ELF-1 (cell line): ENCODE measurements around the gene CSNK2A3.
A peak's percentile ranks its signal among the peaks of the same experiment; 100 is the strongest.

Experiments
- DNase-seq: peaks from one replicate; pipeline ENCODE4 v3.0.0-alpha.2; 2016; ENCODE audit warnings: low read depth, low spot score

The CSNK2A3 gene

DNA sequence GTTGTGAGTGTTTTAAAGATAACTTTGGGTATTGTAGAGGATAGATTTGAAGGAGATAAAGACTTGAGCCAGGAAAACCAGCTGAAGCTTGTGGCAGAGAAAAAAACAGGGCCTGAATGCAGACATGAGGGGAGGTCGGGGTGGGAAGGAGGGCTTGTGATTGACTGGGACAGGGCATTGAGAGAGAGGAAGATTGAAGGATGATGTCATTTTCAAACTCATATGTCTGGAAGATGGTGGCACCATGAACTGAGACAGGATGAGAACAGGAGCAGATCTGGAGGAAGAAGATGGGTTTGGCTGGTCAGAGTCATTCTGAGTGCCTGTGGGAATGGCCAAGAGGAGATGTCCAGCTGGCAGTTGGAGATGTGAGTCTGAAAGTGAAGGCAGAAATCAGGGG, 14.7 kb downstream of the CSNK2A3 start:
- DNase-seq = no peak

DNA sequence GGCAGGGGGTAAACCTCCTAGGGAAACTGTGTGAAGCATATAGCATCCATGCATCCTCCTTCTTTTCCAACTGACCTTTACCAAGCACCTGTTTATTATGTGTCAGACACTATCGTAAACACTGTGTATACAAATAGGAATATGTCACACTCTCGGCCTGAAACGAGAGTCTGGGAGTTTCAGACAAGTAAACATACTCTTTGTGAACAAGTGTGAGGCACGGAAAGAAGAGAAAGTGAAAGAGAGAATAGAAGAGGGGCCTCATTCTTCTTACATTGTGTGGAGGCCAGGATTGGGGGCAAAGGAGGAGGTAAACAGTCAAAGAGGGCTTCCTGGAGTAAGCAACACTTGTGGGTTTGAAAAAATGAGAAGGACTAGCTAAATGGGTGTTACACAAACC, 16.4 kb downstream of the CSNK2A3 start:
- no peak for DNase-seq

DNA sequence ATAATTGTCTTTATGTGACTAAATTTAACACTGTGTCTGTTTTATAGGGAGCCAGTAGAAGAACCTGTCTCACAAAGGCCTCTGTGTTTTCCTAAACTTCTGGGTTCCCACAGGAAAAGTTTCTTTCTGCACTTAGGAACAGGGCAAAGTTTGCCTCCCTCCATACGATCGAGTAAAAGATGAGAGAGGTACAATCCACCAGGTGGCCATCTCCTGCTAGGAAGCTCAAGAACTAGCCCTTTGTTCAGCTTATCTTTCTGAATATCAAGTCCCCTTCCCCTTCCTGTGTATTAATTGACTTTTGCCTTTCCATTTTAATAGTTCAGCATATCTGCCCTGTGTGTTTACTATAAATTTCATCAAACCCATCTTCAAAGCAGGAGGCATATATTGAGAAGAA, 18.0 kb downstream of the CSNK2A3 start:
- DNase-seq = no peak

DNA sequence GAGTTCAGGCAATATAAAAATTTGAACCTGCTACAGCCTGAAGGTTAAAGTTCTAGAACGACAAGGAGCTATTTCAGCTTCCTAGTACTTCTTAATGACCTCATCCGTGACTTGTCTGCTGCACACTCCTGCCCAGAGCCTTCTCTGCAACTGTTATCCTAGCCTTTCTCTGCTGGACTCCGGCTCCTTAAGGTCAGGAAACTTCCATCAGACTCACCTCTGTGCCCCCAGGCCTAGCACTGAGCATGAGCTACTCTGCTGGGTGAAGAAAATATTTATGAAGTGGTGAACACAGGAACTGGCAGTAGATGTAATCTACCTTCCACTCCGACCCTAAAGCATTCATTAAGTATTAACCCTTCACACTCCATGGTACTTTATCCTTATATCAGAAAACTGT, 18.4 kb downstream of the CSNK2A3 start:
- peak; percentile 16 for DNase-seq

DNA sequence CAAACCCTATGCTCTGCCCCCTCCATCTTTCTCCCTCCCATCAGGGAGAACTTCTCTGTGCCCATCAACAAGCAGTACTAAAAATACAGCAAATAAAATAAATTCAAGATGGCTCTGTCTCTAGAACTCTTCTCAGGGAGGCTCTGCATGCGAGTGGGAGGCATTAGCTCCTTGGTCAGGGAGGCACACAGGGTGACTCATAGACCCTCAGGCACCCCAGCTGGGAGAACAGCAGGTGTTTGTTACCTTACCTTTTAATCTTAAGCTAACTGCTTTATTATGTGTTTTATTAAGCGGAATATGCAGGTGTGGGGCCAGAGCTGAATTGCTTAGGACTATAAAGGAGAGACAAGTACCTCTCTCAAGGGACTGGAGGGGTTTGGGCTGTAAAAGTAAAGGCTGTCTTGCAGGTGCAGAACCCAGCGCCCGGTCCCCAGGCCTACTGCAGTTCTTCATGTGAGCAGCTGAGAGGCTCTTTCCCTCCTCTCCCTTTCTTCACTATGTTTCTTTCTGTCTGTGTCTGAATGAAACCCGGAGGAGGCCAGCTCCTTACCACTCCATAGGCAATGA, 20.8 kb downstream of the CSNK2A3 start:
- peak; percentile 35 for DNase-seq

DNA sequence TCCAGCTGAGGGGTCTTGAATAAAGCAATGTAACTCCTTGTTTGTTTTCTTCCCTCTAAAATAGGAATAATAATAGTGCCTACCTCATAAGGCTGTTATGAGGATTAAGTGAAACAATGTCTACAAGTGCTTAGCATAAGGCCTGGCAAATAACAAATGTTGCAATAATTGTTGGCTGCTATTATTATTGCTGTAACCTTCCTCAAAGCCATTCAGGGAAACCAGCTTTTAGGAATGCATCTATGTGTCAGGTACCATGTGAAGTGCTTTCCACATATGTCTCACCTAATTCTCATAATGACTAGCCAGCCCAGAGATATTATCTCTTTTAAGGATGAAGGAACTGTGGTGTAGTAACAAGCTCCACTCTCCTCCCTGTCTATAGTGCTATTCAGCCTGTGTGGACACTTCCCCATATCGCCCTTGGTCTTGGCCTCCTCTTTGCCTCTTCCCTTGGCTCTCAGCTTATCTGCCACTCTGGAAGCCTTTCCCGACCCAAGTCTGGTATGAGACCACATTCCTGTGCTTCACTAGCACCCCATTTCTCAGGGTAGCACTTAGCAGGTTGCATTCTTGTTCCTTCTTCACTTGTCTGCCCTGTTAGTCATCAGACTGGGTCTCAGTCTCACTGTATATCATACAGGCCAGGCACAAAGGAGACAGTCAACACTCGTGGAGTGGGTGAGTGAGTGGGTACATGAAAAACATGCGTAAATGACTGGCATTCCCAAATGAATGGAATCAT, 23.8 kb downstream of the CSNK2A3 start:
- no peak for DNase-seq

DNA sequence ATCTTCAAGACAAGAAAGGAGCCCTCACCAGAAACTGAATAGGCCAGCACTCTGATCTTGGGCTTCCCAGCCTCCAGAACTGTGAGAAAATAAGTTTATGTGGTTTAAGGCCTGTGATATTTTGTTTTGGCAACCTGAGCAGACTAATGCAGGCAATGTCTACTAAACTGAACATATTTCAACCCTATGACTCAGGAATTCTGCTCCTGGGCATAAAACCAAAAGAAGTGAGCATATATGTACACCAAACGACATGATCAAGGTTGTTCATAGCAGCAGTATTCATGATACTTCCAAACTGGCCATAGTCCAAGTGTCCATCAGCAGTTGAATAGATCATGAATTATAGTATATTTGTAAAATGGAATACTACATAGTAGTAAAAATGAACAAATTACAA, 29.0 kb downstream of the CSNK2A3 start:
- no peak for DNase-seq

DNA sequence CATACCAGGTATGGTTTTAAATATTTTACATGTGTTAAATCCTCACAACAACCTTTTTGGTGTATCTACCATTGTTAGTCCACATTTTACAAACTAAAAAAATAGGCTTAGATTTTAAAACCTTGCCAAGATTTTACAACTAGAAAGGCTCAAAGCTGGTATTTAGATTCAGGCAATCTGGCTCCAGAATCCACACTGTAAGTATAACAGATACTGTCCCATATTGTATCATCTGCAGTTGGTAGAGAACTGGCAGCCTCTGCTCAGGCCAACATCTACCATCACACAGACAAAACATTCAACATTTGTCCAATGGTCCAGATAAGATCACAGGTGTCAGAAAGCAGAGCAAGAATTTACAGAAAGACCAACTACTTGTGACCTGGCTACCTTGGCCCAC, 30.9 kb downstream of the CSNK2A3 start:
- DNase-seq = no peak

DNA sequence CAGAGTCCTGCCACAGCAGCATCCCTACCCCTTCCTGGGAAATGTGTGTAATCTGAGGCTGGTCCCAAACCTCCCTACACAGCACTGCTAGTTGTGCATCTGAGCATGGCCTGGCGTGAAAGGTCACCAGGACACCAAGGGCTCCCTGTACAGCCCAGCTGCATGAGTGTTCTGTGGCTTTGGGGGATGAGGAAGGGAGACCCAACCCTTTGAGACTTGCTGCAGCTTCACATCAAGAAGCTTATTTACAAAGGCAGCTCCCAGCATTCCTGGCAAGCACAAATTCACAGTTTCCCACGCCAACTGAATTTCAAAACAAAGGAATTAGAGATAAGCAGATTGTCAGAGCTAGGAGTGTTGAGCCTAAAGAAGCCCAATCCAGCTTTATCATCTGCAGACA, 32.2 kb downstream of the CSNK2A3 start:
- no peak for DNase-seq

DNA sequence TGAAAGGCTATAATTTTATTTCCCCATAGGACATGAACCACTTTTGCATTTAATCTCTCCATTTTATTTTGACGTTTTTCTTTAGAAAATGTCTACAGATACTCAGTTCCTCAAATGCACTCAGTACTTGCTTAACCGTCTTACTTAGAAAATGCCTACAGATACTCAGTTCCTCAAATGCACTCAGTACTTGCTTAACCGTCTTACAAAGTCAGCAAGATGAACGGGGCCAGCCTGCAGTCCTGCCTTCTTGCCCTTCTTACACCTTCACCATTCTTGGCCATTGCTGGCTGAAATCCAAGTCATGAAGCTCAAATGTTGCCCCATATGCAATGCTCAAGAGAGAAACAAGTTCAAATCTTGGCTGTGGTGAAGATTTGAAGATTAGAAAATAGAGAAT, 34.1 kb downstream of the CSNK2A3 start:
- DNase-seq = no peak

DNA sequence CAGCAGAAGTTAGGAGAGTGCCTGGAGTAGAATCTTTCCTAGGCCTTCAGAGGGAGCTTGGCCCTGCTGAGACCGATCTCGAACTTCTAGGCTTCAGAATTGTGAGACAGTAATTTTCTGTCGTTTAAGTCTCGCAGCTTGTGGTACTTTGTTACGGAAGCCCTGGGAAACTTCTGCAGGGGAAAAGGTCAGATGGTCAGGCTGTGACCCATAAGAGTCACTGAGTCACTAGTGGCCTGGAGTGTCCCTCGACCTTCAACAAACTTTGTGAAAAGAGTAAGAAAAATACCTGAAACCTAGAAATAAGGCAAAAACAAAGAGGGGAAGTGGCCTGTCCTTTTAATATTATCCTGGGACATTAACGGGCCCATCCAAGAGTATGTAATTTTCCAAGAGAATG, 34.6 kb downstream of the CSNK2A3 start:
- no peak for DNase-seq

DNA sequence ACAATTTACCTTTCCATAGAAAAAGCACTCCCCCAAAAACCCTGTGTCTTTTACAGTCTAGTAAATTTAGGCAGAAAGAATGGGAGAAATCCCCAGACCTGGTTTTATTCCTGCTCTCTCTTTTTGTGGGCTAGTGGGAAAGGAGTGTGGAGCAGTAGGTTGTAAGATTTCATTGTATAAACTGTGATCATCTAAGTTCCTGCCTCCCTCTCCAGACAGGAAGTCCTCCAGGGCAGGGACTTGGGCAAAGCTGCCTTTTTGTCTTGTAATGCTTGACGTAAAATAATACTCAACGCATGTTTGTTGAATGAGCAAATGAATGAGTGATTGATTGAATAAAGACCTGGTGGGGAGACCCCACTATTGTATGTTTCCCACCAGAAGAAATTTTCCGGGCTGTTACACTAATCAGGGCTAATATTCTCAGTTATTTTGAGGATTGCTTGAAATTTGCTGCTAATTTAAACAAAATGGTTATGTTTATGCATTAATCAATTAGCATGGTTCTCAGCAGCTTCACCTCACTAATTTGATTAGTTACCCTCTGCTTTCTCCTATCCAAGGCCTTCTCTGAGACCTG, 36.3 kb downstream of the CSNK2A3 start:
- no peak for DNase-seq

DNA sequence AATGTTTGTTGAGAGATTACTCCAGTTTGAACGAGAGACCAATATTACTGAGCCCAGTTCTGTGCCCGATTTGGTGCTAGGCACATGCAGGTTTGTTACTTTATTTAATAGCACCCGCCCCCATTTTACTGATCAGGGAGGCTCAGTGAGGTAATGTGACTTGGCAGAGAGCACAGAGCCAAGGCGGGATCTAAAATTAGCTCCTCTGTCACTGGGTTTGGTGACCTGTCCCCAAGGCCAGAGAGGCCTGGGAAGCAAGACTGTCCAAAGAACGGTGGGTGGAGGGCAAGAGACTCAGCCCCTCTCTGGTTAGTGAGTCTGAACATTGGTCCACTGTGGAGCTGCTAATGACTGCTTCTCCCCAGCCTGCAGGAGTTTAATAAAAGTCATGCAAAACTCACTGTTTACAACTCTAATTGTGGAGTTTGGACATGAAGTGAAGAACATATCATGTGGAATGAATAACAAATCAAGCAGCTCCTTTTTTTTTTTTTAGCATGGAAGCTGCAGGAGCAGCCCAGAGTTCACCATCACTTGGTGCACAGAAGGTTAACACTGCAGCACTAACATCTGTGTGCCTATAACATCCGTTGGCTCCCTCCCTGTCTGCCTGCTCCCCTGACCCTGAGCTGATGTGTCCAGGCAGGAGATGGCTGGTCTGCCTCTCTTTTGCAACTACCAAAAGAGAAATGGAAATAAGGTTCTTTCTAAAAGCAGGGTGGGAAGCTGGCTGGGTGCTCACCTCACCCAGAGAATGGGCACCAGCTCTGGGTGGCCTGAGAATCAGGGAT, 39.0 kb downstream of the CSNK2A3 start:
- no peak for DNase-seq

DNA sequence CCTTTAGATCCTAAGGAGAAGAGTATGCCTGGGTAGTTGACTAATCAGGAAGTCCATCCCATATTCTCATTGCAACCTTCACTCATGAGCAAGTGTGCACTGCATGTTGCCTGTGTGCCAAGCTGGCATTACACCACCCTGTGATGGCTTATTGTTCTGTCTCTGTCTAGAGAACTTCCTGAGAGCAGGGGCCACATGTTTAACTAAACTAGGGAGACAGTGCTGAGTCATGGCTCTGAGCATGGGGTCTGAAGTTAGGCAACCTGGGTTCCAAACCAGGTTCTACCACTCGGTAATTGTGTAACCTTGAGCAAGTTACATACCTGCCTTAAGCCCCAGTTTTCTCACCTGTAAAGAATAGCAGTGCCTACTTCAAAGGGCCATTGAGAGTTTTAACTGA, 39.6 kb downstream of the CSNK2A3 start:
- no peak for DNase-seq

DNA sequence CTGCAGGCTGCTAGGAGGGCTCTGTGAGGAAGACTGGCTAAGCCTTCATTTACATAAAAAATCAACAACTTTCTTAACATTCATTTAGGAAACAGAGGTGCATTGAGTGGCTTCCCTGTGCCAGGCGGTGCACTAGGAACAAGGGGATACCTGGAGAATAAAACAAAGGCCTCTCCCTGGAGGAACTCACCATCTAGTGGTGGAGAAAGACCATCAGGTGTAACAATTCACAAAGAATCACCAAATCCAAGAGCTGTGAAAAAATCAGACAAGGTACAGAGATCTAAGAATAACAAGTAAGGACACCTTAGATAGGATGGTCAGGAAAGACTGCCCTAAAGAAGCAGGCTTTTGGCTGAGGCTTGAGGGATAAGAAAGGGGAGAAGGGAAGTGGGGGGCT, 40.3 kb downstream of the CSNK2A3 start:
- no peak for DNase-seq

DNA sequence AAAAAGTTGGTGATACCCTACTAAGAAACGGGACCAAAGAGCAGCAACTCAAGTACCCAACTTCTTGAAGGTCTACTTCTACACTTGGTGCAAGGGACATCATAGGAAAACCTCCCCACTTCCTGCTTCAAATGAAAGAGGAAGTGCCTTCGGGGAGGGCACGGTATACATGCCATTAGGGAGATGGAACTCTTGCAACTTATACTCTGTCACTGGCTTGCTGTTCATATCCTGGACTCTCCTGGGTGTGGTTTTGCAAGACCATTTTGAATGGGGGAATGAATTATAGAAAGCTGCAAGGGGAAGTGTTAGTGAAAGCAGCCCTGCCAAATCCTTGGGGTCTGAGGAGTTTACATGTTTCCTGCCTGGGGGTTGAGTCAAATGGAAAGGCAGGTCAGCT, 41.9 kb downstream of the CSNK2A3 start:
- DNase-seq = no peak

DNA sequence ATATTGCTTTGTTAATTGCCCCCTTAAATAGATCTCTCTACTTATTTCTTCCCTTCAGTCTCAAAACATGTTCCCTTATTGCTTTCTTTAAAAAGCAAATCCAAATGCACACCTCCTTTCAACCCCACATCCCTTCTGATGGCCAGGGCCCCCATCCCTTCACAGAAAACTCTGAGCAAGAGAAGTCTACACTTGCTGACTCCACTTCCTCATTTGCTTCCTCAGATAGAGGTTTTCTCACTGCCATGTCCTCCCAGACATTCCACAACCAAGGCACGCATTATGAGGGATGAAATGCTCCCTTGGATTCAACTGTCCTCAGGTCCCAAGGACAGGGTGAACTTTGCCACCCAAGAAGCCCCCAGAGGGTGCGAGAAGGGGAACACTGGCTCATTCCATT, 43.1 kb downstream of the CSNK2A3 start:
- DNase-seq = no peak

DNA sequence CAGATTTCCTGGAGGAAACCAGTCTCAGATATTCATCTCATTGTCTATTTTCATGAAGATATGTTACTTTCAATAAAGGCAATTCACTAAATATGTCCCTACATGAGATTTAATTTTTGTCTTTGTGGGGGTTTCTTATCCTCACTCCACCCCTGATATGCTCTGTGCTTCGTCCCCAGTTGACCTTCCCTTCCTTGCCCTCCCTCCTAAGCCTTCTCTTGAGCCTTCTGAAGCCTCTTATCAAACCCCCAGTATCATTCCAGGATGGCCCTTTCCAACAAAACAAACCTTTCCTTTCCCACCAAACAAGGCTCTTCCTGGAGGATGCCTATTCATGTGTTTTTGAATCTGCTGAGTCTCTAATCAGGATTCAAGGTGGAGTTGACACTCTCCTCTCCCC, 44.8 kb downstream of the CSNK2A3 start:
- no peak for DNase-seq

DNA sequence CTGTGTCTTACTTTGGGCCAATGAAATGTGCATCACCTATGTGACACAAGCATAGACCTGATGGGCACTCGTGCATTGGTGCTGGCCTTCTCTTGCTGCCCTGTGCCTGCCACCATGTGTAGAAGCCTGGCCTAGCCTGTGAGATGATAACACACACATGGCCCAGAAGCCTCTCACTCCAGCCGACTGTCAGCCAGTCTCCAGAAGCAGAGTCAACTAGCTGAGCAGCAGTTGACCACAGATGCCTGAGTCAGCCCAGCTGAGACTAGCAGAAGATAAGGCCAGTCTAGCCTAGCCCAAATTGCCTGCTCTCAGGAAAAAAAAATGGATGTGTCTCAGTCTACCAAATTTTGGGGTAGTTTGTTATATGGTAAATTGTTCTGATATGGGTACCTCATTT, 46.2 kb downstream of the CSNK2A3 start:
- DNase-seq = no peak

DNA sequence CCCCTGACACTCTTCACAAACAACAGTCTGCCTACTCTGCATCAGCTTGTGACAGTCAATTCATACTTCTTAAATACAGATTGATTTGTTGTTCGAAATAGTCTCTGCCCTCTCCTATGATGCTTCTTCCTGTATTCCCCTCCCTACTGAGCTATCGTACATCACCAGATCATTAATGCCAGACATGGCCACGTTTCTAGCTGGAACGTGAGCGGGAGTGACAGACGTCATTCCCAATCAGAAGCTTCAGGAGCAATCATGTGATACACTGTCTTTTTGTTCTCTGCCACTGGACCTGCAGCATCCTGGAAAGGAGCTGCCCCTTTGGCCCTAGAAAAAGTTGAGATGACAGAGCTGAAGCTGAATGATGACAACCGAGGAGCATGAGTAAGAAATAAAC, 48.5 kb downstream of the CSNK2A3 start:
- DNase-seq = no peak

DNA sequence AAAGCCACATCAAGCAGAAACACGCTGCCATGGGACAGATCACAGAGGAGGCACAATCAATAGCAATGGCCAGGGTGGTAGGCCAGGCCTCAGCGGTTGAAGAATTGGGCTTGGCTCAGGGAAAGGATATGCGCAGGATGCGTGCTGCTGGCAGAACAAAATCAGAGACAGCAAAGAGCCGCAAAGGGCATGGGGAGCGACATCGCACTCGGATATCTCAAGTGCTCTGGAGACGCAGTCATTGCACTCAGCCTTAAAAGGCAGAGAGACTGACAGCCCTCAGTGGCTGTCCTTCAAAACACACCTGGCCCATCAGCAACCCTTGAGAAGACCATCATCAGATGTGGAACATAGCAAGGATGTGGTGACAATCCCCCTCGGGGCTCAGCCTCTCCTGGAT, 50.5 kb downstream of the CSNK2A3 start:
- no peak for DNase-seq
